KMS-11 (cell line): ENCODE data around the gene HCK.

Source experiments
- H2AFZ ChIP-seq: fragments of 200-600 bp; sonication (generic); 2 replicates; pipeline ENCODE4 v1.6.1; 2016; ENCODE audit warnings: antibody characterized with exemption, mixed run types, low read depth
- H3K27ac ChIP-seq: fragments of 200-600 bp; sonication (generic); 2 replicates; pipeline ENCODE4 v1.6.1; 2016; ENCODE audit warnings: mild to moderate bottlenecking, mixed run types
- H3K27me3 ChIP-seq: fragments of 200-600 bp; sonication (generic); 2 replicates; pipeline ENCODE4 v1.6.1; 2017; ENCODE audit warnings: mild to moderate bottlenecking, low read depth, mixed run types, moderate library complexity; ENCODE audit not compliant: insufficient read depth
- H3K36me3 ChIP-seq: fragments of 200-600 bp; sonication (generic); 2 replicates; pipeline ENCODE4 v1.6.1; 2017; ENCODE audit warnings: mild to moderate bottlenecking, mixed run types; ENCODE audit not compliant: insufficient read depth
- H3K4me1 ChIP-seq: fragments of 200-600 bp; sonication (generic); 2 replicates; pipeline ENCODE4 v1.6.1; 2016; ENCODE audit warnings: mild to moderate bottlenecking, low read depth, mixed run types; ENCODE audit not compliant: poor library complexity, severe bottlenecking
- H3K4me2 ChIP-seq: fragments of 200-600 bp; sonication (generic); 2 replicates; pipeline ENCODE4 v1.7.0; 2016; ENCODE audit warnings: mild to moderate bottlenecking, mixed run types
- H3K4me3 ChIP-seq: fragments of 200-600 bp; sonication (generic); IDR thresholded peaks from 2 replicates; pipeline ENCODE4 v1.6.1; 2017; ENCODE audit warnings: low read depth, low read length, mixed read lengths; ENCODE audit not compliant: insufficient read depth
- H3K79me2 ChIP-seq: fragments of 200-600 bp; sonication (generic); 2 replicates; pipeline ENCODE4 v1.6.1; 2016; ENCODE audit warnings: low read depth, mixed run types; ENCODE audit not compliant: insufficient read depth
- H3K9ac ChIP-seq: fragments of 200-600 bp; sonication (generic); 2 replicates; pipeline ENCODE4 v1.6.1; 2016; ENCODE audit warnings: mild to moderate bottlenecking, mixed run types
- H4K20me1 ChIP-seq: fragments of 200-600 bp; sonication (generic); 2 replicates; pipeline ENCODE4 v1.6.1; 2016; ENCODE audit warnings: mild to moderate bottlenecking, mixed run types; ENCODE audit not compliant: insufficient read depth
- CTCF ChIP-seq: fragments of 200-600 bp; sonication (generic); conservative IDR thresholded peaks from 2 replicates; pipeline ENCODE4 v1.6.1; 2017; ENCODE audit warnings: low read depth, mild to moderate bottlenecking, antibody characterized with exemption, low read length, moderate library complexity, mixed read lengths

HCK gene

GRCh38 chr20:32035426-32035779 is 16.6 kb upstream of the HCK start:
- H3K4me3 ChIP-seq = no peak overlapping the region
- TF ChIP-seq CTCF = no peak
- H3K36me3 ChIP-seq = no peaks in the 10 kb centered on the region
- H3K27me3 ChIP-seq = peaks cover 18% of the 10 kb centered on the region; the same call in 1 of the 2 replicates
- no peak overlapping the region for H3K9ac ChIP-seq
- H3K27ac ChIP-seq = no peak overlapping the region
- peaks cover 14% of the 10 kb centered on the region for H3K4me1 ChIP-seq
- H4K20me1 ChIP-seq = no peaks in the 10 kb centered on the region
- no peak overlapping the region for H3K4me2 ChIP-seq
- H3K79me2 ChIP-seq = no peaks in the 10 kb centered on the region
- no peak overlapping the region for H2AFZ ChIP-seq

DNA sequence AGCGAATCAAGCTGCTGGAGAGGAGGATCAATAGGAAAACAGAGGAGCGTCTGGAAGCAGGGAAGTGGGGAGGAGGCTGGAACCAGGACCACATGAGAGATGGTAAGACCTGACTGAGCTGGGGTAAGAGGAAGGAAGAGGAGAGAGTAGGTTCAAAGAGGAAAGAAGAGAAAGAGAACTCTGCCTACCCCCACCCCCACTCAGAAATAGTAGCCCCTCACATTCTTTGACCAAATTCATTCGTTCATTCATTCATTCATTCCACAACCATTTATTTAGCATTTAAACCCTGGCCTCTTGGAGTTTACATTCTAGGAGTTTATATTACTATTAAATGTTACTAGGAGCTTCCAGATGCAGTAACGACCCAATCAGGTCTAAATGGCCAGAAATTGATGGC is 15.8 kb upstream of the HCK start:
- Histone ChIP-seq H3K36me3 (no peaks in the 10 kb centered on the region), H2AFZ (no peak overlapping the region), H3K27ac (no peak overlapping the region), H3K4me3 (no peak overlapping the region), H3K27me3 (peaks cover 18% of the 10 kb centered on the region; the same call in 1 of the 2 replicates), H3K79me2 (no peaks in the 10 kb centered on the region), H4K20me1 (no peaks in the 10 kb centered on the region), H3K9ac (no peak overlapping the region), H3K4me2 (no peak overlapping the region), H3K4me1 (peaks cover 14% of the 10 kb centered on the region)
- TF ChIP-seq CTCF = no peak

DNA sequence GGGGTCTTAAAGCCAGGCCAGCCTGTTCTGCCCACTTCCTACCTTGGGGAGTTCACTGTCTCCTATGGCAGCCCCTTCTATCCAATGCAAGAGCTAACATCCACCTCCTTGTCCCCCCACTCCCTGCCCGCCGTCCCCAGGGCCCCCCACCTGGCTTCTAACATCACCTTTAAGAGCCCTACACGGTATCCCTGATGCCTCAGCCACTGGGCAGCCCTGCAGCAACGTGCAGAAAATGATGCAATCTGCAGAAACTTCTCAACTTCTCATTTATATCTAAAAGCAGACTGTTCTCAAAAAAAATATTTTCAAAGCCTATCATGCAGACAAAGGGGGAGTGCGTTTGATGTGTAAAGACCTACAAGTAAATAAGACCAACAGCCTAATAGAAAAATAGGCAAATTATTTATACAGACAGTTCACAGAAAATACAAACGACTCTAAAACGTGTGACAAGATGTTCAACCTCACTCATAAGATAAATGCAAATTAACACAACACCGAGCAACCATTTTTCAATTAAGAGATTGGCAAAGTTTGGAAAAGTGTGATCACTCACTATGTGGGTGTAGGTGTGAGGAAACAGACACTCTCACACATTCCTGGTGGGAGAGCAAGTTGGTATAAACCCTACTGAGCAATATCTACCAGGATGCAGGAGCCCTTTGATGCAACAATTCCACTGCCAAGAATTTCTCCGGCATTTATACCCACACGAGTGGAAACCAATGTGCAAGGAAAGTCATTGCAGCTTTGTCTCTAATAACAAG is 15.1 kb upstream of the HCK start:
- H3K4me3 ChIP-seq = no peak overlapping the region
- H4K20me1 ChIP-seq = no peaks in the 10 kb centered on the region
- no peak overlapping the region for H2AFZ ChIP-seq
- no peak for TF ChIP-seq CTCF
- no peak overlapping the region for H3K4me2 ChIP-seq
- no peaks in the 10 kb centered on the region for H3K36me3 ChIP-seq
- H3K27ac ChIP-seq = no peak overlapping the region
- no peak overlapping the region for H3K9ac ChIP-seq
- H3K4me1 ChIP-seq = peaks cover 14% of the 10 kb centered on the region
- no peaks in the 10 kb centered on the region for H3K79me2 ChIP-seq
- H3K27me3 ChIP-seq = peaks cover 18% of the 10 kb centered on the region; the same call in 1 of the 2 replicates

DNA sequence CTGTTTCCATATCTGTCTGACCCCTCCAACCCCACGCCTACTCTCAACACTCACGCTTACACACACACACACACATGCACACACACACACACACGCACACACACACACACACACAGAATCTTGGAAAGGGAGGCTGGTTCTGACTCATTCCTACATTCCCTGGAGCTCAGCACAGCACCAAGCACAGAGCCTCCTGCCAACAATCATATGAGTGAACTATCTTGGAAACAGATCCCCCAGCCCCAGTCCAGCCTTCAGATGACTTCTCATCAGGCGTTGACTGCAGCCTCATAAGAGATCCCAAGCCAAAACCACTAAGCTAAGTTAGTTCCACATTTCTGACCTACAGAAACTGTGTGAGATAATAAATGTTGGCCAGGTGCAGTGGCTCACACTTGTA is 14.1 kb upstream of the HCK start:
- Histone ChIP-seq H3K9ac (no peak overlapping the region), H4K20me1 (no peaks in the 10 kb centered on the region), H3K27ac (no peak overlapping the region), H3K4me2 (no peak overlapping the region), H3K4me1 (peaks cover 14% of the 10 kb centered on the region), H3K4me3 (no peak overlapping the region), H3K79me2 (no peaks in the 10 kb centered on the region), H2AFZ (no peak overlapping the region), H3K36me3 (no peaks in the 10 kb centered on the region), H3K27me3 (peaks cover 13% of the 10 kb centered on the region; the same call in 1 of the 2 replicates)
- no peak for TF ChIP-seq CTCF
